IPS-18c (cell line): ENCODE results near the gene BAG1.

ENCODE experiments used
- H3K4me3 ChIP-seq: 2 replicates; pipeline ENCODE4 v1.7.0; 2013; ENCODE audit warnings: low read depth, mild to moderate bottlenecking, low read length, moderate library complexity; ENCODE audit not compliant: insufficient read depth
- H3K9me3 ChIP-seq: one replicate; pipeline ENCODE4 v1.6.1; 2013; ENCODE audit warnings: mild to moderate bottlenecking, low read length, moderate library complexity; ENCODE audit not compliant: control insufficient read depth, insufficient read depth

Gene BAG1

GRCh38 chr9:33264473-33265177, at the start of gene BAG1, which contains the start of gene CHMP5:
BAG1 (minus strand) TSS chr9:33264708.
CHMP5 (plus strand) TSS chr9:33265049; CDS start chr9:33265079, 30 bp downstream.
- Histone ChIP-seq H3K4me3 (peak within 1 kb of the TSS; percentile 96), H3K9me3 (no peaks in the 10 kb centered on the region)

GRCh38 chr9:33311953-33312352, 47.4 kb upstream of the BAG1 start:
- no peaks in the 10 kb centered on the region for H3K9me3 ChIP-seq
- H3K4me3 ChIP-seq = no peak overlapping the region

- Histone ChIP-seq H3K4me3 (no peak overlapping the region), H3K9me3 (no peaks in the 10 kb centered on the region)
Observed at GRCh38 chr9:33310748-33311147, 46.2 kb upstream of the BAG1 start.

GRCh38 chr9:33309903-33310302, 45.4 kb upstream of the BAG1 start:
- Histone ChIP-seq H3K9me3 (no peaks in the 10 kb centered on the region), H3K4me3 (no peak overlapping the region)

- Histone ChIP-seq H3K4me3 (no peak overlapping the region), H3K9me3 (no peaks in the 10 kb centered on the region)
Observed at GRCh38 chr9:33307067-33307466, 42.6 kb upstream of the BAG1 start.

GRCh38 chr9:33306037-33306436, 41.5 kb upstream of the BAG1 start:
- H3K9me3 ChIP-seq = no peaks in the 10 kb centered on the region
- H3K4me3 ChIP-seq = no peak overlapping the region

- Histone ChIP-seq H3K9me3 (no peaks in the 10 kb centered on the region), H3K4me3 (no peak overlapping the region)
Observed at GRCh38 chr9:33304362-33304761, 39.9 kb upstream of the BAG1 start.

GRCh38 chr9:33300546-33300945, 36.0 kb upstream of the BAG1 start:
- H3K4me3 ChIP-seq = no peak overlapping the region
- H3K9me3 ChIP-seq = no peaks in the 10 kb centered on the region

- H3K4me3 ChIP-seq = no peak overlapping the region
- no peaks in the 10 kb centered on the region for H3K9me3 ChIP-seq
Observed at GRCh38 chr9:33297432-33297831, 32.9 kb upstream of the BAG1 start.

- no peak overlapping the region for H3K4me3 ChIP-seq
- H3K9me3 ChIP-seq = no peaks in the 10 kb centered on the region
Observed at GRCh38 chr9:33295571-33295970, 31.1 kb upstream of the BAG1 start.

GRCh38 chr9:33294670-33295432, 30.3 kb upstream of the BAG1 start:
- Histone ChIP-seq H3K9me3 (no peaks in the 10 kb centered on the region), H3K4me3 (no peak overlapping the region)

GRCh38 chr9:33293782-33294181, 29.3 kb upstream of the BAG1 start:
- H3K4me3 ChIP-seq = no peak overlapping the region

GRCh38 chr9:33291901-33292300, 27.4 kb upstream of the BAG1 start:
- Histone ChIP-seq H3K4me3 (no peak overlapping the region), H3K9me3 (no peaks in the 10 kb centered on the region)

More at GRCh38 chr9:33293782-33294181, 29.3 kb upstream of the BAG1 start:
- H3K9me3 ChIP-seq = no peaks in the 10 kb centered on the region

- no peaks in the 10 kb centered on the region for H3K9me3 ChIP-seq
- H3K4me3 ChIP-seq = peak overlapping the region; percentile 99
Observed at GRCh38 chr9:33291031-33291397, 26.5 kb upstream of the BAG1 start.

- H3K4me3 ChIP-seq = peak within 1 kb of the TSS; percentile 99
- no peaks in the 10 kb centered on the region for H3K9me3 ChIP-seq
Observed at GRCh38 chr9:33290247-33291030, 25.9 kb upstream of the BAG1 start, which contains the start of gene NFX1. NFX1 (plus strand) TSS chr9:33290516; CDS start chr9:33290573, 57 bp downstream.

- Histone ChIP-seq H3K4me3 (peak overlapping the region; percentile 99), H3K9me3 (no peaks in the 10 kb centered on the region)
Observed at GRCh38 chr9:33289936-33290246, 25.4 kb upstream of the BAG1 start.

- Histone ChIP-seq H3K4me3 (peak overlapping the region; percentile 40), H3K9me3 (no peaks in the 10 kb centered on the region)
Observed at GRCh38 chr9:33289496-33289895, 25.0 kb upstream of the BAG1 start.
